GM21737 (cell line): ENCODE data around the gene PDIK1L.
"Not testable (repeated sequence)": the region's sequence is repeated elsewhere in the genome, so short reads cannot be mapped to it uniquely, and the experiment has no call there.

Experiments used
- ATAC-seq: cut with Tn5 transposase; IDR thresholded peaks from one replicate; pipeline ENCODE4 v1.9.1; 2021; ENCODE audit warnings: mild to moderate bottlenecking, moderate library complexity; ENCODE audit not compliant: unreplicated experiment

Gene PDIK1L

DNA sequence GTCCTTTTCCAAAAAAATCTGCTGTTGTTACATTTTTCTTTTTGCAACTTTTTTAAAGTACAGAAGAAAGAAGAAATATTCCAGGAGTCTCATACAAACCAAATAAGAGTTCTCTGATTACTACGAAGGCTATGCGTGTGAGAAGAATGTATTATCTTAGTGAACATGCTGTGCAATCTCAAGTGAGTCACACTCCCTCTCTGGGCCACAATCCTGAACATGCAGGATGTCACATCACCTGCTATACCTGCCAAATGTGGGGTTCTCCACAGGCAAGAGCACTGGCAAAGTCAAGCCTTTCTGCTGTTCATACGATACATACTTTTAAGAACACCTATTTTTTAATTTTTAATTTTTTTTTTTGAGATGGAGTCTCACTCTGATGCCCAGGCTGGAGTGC lies 22.5 kb upstream of the PDIK1L start:
- no peak for ATAC-seq

DNA sequence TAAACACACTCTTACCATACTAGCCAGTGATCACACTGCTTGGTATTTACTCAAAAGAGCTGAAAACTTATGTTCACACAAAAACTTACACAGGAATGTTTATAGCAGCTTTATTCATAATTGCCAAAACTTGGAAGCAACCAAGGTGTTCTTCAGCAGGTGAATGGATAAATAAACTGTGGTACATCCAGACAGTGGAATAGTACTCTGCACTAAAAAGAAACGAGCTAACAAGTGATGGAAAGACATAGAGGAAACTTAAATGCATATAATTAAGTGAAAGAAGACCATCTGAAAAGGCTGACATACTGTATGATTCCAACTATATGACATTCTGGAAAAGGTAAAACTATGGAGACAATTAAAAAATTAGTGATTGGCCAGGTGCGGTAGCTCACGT lies 20.7 kb upstream of the PDIK1L start:
- no peak for ATAC-seq

DNA sequence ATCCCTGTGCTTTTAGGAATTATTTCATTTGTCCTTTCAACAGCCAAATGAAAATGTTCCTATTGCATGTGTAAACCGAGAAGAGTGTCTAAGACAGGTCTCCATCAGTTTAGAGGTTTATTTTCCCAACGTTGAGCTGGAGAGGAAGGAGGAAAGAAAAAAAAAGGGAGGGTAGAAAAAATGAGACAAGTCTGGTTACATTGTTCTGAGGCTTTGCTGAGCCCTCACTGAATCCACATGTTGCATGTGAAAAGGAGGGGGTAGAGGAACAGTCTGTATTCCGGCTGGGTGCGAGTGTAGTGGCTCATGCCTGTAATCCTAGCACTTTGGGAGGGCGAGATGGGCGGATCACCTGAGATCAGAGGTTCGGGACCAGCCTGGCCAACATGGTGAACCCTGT lies 19.2 kb upstream of the PDIK1L start:
- ATAC-seq: no peak

GRCh38 chr1:26093569-26093968 lies 18.1 kb upstream of the PDIK1L start:
- not testable (repeated sequence) for ATAC-seq

DNA sequence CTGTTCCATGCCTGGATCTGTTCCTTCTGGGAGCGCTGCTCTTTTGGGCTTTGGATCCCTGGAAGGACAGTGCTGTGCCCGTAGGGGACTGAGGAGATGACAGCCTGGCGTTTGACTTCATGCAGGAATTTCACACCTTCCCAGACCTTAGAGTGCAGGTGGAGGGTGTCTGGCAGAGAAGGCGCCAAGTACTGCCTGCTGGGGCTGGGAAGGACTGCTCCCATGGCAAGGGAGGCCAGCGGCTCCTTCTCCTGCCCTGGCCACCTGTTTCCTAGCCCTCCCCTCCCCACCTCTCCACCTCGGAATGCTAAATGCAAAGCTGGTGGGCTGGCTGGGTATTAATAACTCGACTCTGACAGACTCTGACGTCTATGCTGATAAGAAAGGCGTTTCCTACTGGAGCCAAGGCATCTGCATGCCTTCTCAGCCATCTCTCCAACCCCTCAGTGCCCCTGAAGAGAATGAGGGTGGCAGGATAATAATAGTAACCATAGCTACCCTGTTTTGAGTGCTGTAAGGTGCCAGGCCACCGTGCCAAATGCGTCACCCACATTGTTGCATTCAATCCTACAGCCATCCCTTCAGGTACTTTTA lies 17.5 kb upstream of the PDIK1L start:
- no peak for ATAC-seq

- ATAC-seq: no peak
These were observed 16.8 kb upstream of the PDIK1L start for GRCh38 chr1:26094677-26095383.

DNA sequence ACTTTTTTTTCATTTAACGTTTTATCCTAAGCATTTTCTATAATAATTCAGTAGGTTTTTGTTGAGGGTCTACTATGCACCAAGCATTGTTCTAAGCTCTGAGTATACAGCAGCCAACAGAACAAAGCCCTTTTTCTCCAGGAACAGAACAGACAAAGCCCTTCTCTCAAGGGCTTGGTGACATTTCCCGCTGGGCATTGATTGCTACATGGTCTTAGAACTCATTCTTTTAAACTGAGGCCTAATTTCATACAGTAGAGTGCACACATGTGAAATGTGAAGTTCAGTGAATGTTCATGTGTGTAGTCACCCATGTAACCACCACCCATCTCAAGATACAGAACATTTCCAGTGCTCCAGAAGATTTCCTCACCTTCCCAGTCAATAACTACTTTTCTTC lies 15.2 kb upstream of the PDIK1L start:
- no peak for ATAC-seq

DNA sequence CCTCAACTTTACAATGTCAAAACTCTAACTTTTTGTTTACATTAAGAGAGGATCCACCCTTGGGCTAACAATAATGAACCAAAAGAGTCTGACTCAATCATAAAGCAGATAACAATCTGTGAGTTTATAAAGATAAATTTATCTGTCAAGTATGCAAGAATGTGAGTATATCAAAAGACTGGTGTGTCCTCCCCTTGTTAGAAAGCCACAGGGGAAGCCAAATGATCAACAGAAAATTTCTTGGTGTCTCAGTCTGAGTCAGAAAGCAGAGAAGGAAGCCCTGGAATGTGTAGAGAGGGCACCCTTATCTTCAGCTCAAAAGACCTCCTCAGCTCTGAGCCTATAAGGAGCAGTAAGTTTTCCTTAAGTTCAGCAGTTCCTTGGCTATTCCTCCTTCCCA lies 13.9 kb upstream of the PDIK1L start:
- no peak for ATAC-seq

- ATAC-seq: no peak
These were observed 13.0 kb upstream of the PDIK1L start for GRCh38 chr1:26098602-26099001.

GRCh38 chr1:26099780-26100179 lies 11.8 kb upstream of the PDIK1L start:
- ATAC-seq: no peak

DNA sequence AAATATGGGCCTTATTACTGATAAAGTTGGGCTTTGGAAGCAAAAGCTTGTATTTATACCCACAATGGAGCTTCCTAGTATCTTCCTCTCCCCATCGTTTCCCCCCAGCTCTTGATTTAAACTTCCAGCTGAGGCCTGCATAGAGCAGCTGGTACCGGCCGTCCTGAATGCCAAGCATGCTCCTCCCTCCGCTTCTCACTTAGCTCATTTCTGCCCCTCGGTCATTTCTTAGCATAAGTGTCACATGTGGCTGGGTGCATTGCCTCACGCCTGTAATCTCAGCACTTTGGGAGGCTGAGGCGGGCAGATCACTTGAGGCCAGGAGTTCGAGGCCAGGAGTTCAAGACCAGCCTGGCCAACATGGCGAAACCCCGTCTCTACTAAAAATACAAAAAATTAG lies 11.4 kb upstream of the PDIK1L start:
- ATAC-seq: not testable (repeated sequence)

- ATAC-seq: no peak
These were observed 9.5 kb upstream of the PDIK1L start for GRCh38 chr1:26102119-26102518.

DNA sequence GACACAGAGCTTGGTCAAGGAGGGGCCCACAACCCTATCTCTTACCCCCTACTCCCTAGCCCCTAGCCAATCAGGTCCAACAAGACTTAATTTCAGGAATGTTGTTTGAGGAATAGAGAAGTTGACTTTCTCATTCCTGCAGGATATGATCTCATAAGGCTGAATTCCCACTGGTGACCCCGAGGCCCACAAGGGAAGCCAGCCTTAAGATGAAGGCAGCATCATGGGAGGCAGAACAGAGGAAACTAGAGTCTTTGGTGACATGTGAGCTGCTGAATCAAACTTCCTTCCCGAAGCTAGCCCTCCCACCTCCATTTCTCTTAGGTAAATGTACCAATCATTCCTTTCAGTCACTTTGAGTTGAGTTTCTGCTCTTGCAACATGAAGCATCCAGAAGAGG lies 9.1 kb upstream of the PDIK1L start:
- ATAC-seq: no peak

DNA sequence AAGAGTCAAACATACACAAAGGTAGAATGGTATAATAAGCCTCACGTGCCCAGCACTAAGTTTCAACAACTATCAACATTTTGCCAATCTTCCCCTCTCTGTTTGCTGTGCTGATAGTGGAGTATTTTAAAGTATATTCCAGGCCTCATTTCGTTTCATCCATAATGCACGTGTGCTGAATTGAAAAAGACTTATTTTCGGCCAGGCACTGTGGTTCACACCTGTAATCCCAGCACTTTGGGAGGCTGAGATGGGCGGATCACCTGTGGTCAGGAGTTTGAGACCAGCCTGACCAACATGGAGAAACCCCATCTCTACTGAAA lies 6.4 kb upstream of the PDIK1L start:
- not testable (repeated sequence) for ATAC-seq

DNA sequence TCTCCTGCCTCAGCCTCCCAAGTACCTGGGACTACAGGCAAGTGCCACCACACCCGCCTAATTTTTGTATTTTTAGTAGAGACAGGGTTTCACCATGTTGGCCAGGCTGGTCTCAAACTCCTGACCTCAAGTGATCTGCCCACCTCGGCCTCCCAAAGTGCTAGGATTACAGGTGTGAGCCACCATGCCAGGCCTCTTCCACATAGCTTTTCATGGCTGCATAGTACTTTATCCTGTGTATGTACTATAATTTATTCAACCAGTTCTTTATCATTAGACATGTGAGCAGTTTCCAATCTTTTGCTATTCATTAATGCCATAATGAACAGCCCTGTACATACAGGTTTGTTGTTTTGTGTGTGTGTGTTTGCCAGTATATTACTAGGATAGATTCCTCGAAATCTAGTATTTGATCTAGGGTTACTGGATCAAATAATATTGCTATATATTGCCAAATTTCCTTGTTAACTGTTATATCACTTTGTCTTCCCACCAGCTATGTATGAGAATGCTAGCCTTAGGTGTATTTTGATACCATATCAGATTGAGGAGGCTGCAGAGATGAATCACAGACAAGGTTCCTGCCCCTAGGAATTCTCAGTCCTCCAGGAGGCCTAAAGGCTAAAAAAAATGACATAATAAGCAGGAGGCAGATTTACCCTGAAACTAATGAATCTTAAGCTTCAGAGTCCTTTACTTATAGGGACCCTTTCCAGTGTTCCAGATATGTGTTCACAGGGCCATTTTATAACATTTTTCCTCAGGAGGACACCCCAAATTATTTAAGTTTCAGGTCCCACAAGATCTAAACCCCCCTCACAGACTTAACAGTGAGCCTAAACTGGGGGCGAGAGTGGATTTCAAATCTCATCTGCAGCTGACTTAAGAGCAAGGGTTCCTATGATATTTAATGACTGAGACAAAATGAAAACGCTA lies 2.1 kb upstream of the PDIK1L start:
- no peak for ATAC-seq

DNA sequence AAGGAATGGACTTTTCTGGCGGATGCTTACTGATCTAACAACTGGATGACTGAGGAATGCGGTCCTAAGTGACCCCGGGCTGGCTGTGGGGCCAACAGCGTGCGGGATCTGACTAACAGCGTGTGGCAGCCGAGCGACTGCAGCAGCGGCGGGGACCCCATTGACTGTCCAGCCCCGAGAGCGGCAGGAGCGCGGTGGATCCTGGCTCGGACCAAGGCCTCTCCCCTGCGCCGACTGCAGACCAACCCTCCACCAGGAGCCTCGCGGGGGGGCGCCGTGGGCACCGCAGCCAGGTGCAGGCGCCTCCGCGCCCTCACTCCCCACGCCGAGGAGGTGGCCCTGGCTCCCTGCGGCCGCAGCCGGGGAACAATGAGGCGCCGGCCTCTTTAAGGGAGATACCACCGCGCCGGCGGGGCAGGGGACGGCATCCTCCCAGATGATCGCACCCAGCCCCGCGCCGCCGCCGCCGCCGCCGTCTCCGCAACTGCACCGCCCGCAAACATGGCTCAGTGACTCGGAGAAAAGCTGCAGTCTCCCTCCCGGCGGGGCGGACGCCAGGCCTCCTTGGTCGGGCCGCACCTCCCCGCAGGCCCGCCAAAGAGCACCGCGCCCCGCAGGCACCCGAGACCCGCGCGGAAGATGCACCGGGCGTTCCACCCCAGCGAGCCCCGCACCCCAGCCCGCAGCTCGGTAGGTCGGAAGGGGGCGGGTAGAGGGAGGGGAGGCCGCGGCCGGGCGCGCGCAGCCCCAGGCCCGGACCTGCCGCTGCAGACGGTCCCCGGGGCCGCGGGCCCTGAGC lies 694 bp upstream of the PDIK1L start:
- ATAC-seq: peak; percentile 39

DNA sequence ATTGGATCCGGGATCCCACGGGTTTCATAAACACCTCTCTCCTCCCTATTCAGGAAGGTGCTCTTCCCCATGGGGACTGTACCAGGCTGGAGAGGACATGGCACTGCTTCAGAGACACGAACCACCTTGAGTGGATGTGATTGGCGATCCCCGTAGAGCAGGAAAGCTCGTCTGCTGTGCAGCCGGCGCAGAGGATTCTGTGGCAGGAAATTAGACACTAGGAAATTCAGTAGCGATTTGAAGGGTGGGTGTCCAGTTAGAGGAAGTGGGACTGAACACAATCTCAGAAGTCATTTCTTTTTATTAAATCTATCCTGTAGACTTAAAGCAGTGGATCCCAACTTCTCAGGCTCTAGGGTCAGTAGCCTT lies 767 bp downstream of the PDIK1L start:
- peak; percentile 6 for ATAC-seq

- ATAC-seq: no peak
These were observed 2.7 kb downstream of the PDIK1L start for GRCh38 chr1:26114165-26114927.

- no peak for ATAC-seq
These were observed 8.4 kb downstream of the PDIK1L start for GRCh38 chr1:26119892-26120608.
